Loucy (cell line): ENCODE results near the gene CDS2.
"Not testable (repeated sequence)": the region's sequence is repeated elsewhere in the genome, so short reads cannot be mapped to it uniquely, and the experiment has no call there.

Experiments used
- CTCF ChIP-seq: fragments of 200-600 bp; sonication (generic); conservative IDR thresholded peaks from 2 replicates; pipeline ENCODE4 v1.5.1; 2014; ENCODE audit warnings: mild to moderate bottlenecking, antibody characterized with exemption, low read length
- EZH2phosphoT487 ChIP-seq: fragments of 200-600 bp; IDR thresholded peaks from 2 replicates; pipeline ENCODE4 v1.6.1; 2018; ENCODE audit warnings: antibody characterized with exemption, mild to moderate bottlenecking, moderate library complexity, borderline replicate concordance

- not testable (repeated sequence) for TF ChIP-seq CTCF, EZH2phosphoT487
Measured at GRCh38 chr20:5099009-5099408, 27.8 kb upstream of the CDS2 start.
